Hematopoietic multipotent progenitor cell treated with erythropoietin and hydrocortisone succinate and interleukin-3 and kit ligand, for 17 days (in vitro differentiated cells): Measurements from ENCODE around the gene RNF217.
"Not testable (repeated sequence)": the region's sequence is repeated elsewhere in the genome, so short reads cannot be mapped to it uniquely, and the experiment has no call there.

Experiments used
- DNase-seq: peaks from one replicate; pipeline ENCODE4 v3.0.0-alpha.2; 2015; ENCODE audit warnings: low spot score

RNF217 gene

DNA sequence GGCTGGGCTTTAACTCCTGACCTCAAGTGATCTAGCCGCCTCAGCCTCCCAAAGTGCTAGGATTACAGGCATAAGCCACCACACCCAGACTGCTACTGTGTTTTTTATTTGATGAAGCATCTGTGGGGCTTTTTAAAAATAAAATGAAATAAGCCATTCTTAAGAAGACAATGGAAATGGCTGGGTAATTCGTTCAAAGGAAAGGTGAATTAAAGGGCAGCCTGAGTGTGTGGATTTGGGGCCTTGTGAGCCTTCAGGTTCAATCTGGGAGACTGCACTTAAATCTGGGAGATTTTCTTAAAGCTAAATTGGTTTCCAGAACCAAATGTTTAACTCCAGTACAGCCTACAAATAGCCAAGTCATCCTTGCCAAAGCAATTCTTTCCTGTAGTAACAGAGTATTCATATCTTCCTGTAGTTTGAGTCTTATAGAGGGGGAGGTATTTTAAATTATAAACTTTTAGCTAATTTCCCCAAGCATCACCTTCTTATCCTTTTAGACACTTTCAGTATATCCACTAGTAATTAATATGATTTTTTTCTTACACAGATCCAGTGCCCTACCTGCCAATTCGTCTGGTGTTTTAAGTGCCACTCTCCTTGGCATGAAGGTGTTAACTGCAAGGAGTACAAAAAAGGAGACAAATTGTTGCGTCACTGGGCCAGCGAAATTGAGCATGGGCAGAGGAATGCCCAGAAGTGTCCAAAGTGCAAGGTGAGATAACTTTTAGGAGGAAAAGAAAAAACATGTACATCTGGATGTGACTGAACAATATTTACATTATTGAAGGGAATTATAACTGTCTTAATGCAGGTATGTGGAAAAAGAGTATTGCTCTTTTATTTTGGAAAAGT is 95.4 kb downstream of the RNF217 start:
- DNase-seq, result no peak

DNA sequence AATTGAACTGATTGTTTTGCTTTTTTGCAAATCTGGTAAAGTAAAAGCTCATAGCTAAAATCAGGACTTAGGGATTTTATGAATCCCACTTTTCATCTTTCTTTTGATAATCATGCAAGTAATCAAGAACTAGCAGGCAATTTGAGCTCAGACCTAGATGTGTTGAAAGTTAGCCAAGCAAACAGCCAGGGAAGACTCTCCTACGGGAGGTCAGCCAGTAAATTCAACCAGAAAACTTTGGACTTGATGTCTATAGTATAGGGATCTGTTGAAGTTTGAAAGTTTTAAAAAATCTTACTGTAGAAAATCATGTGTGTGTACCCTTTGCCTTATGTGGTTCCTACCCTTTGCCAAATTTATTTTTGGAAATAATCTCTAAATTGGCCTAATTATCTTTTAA is 96.3 kb downstream of the RNF217 start:
- DNase-seq, result no peak

DNA sequence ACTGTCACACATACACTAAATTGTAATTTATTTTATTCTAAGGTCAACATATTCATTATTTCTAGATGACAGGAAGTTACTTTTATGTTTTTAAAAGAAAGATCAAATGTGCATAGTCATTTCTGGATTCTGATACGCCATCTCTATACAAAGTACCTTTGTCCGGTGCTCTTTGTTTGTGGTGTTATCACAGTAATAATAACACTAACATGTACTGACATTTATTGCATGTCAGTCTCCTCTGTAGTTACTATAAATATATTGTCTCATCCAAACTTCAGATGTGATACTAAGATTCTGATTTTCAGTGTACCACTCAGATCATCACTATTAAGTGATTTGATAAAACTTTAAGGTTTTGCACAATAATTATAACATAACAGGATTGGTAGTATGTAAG is 101.1 kb downstream of the RNF217 start:
- DNase-seq, result no peak

DNA sequence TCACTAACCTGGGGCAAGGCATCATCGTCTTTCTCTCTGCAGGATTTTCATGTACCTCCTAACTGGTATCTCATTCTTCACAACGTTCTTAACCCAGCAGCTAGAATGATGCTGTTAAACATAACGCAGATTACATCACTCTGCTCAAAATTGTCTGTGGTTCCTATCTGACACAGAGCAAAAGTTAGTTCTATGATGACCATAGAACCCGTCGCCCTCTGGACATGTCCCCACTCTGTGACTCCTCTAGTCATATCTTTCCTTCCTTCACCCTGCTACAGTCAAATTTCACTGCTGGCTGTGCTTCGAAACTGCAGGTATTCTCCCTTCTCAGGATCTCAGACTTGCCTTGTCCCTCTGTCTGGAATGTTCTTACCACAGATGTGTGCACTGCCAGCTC is 103.9 kb downstream of the RNF217 start:
- DNase-seq, result no peak

DNA sequence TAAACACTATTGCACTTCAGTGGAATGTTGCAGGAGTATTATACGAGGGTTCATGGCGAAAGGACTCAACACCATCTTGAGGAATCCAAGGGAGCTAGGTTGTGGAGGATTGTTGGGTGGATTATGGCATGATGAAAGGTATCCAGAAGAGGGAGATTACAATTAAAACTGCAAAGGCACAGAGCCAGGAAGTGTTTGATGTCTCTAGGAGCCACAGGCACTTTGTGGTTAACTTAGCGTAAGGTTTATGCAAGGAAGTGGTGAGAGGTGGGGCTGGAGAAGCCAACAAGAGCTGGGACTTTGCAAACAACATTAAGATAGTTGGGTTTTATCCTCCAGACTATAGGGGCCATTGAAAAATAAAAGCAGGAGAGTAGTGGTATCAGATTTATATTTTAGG is 104.7 kb downstream of the RNF217 start:
- DNase-seq, result no peak

DNA sequence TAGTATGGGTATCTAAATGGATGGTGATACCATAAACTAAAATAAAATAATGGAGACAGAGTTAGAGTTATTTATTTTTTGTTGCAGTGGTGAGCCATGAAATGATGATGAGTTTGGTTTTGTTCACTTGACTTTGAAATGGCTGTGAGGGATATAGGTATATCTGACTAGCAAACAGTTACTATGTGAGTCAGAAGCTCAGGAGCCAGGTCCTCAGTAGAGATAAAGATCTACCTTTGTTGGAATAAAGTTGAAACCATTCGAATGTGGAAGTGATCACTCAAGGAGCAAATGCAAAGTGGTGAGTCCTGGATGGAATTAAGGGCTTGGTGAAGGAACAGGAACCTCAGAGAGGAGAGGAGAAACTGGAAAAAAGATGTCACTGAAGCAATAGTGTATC is 105.3 kb downstream of the RNF217 start:
- no peak for DNase-seq

DNA sequence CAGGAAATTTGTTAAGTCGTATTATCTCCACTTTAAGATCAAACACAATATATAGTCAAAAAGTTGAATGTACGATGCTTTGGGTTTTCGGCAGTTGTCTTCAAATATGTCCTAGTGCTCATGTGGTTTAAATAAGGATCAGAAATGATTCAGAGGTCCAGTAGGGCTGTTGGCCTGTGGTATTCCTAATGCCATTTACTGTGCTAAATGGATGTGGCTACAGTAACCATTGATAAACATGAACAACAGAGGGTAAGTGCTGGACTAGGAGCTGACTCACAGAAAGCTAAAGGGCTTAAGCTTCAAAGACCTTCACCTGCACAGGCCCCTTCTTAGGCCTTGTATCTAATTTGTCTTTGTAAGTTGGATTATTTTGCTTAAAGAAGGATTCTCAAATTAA is 110.8 kb downstream of the RNF217 start:
- DNase-seq, result no peak

DNA sequence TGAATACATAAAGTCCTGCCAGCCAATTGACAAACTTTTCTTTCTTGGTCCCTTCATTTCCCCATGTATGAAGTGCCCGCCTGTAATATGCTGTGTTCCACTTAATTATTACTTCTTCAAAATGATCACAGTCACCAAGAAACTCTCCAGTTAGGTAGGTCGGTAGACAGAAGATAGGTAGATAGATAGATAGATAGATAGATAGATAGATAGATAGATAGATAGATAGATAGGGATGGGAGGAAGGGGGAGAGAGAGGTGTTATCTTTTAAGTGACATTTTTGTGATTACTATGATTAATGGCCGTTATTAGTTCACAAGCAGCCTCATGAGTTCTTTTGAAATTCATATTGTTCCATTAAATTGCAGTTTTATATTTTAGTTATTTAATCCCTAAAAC is 111.9 kb downstream of the RNF217 start:
- no peak for DNase-seq

DNA sequence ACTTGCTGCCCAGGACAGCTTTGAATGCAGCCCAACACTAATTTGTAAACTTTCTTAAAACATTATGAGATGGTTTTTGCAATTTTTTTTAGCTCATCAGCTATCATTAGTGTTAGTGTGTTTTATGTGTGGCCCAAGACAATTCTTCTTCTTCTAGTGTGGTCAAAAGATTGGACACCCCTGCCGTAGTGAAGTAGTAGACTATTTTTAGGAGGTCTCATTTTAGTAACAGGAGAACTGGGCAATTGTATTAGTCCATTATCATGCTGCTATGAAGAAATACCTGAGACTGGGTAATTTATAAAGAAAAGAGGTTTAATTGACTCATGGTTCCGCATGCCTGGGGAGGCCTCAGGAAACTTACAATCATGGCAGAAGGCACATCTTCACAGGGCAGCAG is 112.8 kb downstream of the RNF217 start:
- not testable (repeated sequence) for DNase-seq

DNA sequence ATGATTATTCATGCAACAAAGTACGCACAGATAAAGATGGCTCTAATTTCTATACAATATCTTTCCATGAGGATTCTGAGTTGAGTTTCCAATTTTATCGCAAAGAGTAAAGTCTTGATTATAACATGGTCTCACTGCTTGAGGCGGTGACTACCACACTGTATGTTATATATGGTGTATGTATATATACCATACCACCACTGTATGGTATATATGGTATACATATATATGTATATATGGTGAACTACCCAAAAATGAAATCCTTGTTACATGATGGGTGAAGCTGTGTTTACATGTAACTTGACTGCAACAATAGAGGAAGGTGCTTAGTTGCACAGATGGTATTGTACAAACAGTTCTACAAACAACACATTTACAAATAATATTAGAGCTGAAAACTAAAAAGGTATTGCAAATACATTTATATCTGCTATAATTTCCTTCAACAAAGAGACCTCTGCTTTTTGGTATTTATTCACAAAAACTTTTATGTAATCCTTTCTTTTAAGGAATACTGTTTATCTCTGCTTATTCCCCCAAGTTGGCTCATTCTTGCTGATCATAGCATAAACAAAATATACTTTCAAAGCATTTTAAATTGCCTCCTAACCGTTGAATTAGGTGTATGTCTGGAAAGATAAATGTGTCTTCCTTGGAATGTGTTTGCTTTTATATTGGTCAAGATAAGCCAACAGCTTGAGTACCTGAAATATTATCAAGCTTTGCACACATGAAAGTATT is 113.7 kb downstream of the RNF217 start:
- DNase-seq, result no peak

DNA sequence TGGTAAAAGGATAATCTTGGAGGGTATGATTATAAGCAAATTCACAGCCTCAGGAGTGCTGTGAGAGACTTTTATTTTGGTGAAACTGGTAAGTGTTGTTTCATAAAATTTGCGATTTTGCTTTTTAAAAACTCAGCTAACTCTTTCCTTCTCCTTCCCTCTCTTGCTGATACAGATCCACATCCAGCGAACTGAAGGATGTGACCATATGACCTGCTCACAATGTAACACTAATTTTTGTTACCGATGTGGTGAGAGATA is 114.2 kb downstream of the RNF217 start:
- no peak for DNase-seq

DNA sequence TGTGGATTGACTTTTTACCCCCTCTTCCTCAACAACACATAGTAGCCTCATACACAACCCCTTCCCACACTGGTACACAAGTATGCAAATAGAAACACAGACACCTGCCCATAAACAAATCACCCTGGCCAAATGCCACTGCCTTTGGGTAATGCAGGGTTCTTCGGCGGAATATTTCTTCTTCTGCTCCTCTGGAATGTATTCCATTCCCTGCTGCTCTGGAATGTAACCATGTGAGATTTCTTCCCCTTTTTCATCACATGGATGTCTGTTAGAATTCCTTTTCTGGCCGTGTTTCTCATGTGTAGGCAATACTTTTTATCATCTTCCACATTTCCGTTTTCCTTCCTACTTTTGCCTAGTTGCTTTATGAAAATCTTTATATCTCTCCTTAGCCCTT is 115.2 kb downstream of the RNF217 start:
- DNase-seq, result no peak

DNA sequence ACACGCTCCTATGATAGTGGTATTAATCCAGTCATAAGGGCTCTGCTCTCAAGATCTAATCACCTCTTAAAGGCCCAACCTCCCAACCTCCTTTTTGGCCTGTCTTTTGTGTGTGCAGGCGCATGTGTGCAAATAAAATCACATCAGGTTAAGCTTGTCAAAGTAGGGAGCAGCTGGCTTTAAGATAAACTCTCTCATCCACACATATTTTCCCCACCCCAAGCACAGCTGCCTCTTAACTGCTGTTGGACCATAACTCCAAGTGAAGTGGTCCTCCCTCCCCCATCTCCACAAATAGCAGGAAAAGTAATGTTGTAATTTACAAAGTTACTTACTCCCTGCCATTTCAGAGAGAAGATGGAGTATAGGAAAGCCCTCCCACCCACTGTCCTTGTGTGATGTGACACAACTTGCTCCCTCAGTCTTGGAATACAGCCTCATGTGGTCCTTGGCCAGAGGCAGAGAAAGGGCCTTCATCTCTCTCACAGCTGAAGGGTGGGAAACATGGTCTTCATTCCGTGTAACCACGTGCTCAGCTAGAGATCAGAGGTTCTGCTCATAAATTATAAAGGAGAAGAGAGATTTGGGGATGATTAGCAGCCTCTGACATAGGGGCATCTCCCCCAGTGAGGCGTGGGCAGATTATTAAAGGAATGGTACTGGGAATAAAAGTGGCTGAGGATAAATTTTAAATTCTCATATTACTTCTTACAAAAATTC is 116.5 kb downstream of the RNF217 start:
- no peak for DNase-seq

DNA sequence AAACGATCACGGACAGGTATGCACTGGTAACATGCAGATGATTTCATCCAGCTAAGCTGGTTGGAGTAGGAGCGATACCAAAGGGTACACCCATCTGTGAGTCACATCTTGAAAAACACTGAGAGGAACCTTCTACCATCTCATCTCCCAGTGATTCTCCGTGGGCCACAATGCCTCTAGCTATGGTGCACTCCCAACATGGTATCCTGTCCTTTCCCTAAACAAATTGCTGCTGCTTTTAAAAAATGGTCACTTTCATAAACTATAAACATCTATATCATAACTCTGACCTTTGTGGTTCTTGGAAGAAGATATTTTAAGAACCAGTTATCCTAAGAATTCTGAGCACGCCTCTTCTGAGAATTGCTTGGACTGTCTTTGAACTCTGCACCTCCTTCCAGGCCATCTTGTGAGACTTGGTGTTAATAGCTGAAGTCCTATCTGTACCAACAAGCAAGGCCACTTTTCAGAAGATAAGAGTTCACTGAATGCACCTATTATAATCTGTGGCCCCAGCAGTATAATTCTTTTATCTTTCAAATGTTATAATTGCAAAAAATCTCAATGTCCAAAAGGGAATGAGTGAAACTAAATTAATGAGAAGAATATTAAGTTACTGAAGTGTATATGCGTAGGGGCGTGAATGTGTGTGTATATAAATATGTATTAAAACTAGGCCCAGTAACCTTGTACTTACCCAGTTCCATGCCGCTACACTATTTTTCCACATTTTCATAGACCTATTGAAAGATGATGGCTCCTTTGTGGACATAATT is 120.9 kb downstream of the RNF217 start:
- DNase-seq, result peak; percentile 11

DNA sequence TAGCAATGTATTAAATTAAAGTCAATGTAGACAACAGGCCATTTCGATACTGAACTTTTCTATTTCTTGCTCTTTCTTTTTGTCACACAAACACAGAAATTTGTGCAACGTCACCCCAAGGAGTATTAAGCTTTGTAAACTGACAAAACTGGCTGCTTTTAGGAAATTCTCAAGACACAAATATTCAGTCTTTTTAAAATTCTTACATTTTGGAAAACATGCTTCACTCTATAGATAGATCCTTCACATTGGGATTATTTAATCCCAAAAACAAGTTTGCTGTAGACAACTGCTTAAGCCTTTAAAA is 121.4 kb downstream of the RNF217 start:
- no peak for DNase-seq

DNA sequence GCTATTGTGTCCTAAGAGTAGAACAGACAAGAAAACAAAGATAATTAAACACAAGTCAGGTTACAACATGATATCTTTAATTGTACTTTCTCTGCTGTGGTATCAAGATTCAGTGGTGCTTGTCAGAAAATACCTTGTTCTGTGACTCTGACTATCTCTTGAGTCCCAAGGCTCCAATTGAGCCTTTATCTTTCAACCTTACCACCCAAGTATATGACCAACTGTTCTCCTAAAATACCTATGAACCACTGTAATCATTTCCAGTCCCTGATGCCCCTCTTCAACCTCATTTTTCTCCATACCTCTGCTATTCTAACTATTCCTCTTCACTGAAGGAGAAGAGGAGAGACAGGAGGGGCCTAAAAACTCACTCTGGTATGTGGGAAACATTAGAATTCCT is 124.5 kb downstream of the RNF217 start:
- no peak for DNase-seq

DNA sequence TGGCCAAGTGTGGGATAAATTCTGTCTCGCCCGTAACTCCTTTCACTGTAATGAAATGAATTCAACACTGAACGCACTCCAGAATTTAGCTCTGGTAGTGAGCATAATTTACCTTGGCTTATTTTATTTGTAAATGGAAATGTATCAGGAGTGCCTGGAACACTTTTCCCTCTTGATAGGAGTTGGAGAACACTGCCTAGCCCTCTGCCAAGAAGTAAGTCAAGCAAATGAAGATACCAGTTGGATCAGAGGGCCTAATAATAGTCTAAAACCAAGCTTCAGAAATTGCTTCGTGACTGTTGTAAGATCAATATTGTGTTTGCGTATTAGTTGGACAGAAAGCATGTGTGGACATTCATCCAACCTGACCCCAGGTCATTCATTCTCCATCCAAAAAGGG is 126.7 kb downstream of the RNF217 start:
- DNase-seq, result no peak

DNA sequence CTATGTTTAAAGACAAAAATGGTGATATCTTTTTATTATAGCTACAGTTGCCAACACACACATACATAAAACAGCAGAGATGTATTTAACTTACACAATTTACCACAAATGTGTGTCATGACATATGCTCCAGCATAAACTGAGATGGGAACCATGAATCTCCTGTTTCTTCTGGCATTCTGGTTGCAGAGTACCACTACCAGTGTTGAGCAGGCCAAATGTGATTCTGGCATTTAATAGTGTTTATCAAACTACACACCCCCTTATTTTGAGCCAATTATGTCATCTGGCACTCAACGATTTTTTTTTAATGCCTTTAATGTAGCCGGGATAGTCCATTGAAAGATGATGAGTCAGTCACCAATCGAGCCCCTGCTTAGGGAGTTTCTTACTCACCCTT is 132.3 kb downstream of the RNF217 start:
- no peak for DNase-seq

DNA sequence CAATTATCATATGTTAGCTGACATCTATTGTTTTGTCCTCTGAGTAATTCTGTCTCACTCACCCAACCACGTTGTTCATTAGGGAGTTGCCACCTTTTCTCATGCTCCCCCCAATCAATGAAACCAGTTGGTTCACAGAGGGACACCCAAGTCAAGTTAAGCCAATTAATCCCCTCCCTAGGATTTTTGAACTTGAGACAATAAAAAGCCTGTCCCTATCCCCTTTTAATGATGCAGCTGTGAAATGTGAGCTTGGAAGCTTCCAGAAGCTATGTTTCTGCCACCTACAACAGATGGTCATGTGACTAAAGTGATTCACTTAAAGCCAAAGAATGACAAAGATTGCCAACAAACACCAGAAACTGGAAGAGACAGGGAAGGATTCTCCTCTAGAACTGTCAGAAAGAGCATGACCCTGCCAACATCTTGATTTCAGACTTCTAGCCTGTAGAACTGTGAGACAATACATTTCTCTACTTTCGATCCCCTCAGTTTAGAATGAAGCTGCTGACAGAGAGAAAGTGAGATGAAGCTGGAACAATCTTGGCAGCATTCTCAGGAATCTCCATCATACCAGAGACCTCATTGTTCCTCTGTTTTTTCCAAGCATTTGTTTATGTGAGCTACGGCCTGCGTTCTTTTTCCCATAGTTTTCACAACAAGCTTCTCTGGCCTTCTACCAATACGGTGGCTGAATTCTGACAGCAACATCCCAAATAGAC is 133.5 kb downstream of the RNF217 start:
- DNase-seq, result no peak

DNA sequence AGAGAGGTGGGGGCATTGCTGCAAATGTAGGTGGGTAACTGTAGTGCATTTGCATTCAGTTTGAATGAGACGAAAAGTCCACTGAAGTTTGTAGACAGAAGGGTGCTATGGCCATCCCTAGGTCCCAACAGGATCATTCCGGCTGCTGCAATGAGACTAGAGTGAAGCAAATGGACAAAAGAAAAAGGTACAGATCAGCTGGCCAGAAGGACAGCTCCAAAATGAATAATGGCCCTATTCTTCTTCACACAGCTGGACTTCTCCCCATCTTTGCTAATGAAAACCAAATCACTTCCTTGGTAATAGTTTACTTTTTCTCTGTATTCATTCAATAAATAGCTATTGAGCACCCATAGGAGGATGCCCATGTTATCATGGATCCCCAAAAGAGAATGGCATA is 134.9 kb downstream of the RNF217 start:
- DNase-seq, result no peak

DNA sequence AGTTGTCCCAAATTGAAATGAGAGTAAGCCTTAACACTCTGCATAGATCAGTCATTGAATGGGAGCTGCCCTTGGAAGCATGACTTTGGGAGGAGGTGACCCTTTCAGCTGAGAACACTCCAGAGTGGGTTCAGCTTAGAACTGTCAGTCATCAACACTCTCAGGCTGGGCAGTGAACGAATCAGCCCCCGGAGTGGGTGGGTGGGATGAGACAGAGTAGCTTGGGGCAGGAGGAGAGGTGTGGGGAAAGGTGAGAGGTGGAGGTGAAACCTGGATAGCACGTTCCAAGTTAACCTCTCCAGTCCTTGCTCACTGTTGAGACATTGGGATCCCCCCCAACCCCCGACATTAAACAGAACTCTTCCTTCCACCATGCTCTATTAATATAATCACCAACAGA is 136.0 kb downstream of the RNF217 start:
- no peak for DNase-seq
